Aorta (tissue), 5 donors: ENCODE measurements around the gene EHD4. TPM values are rescaled to one million over a fixed set of nuclear protein-coding genes. Genes with fewer than 3 reads are reported as not detected.

Source experiments
- ATAC-seq: fragments of 200-7000 bp; cut with Tn5 transposase; one replicate; pipeline ENCODE4 v1.9.1; 2022; ENCODE audit warnings: moderate library complexity; ENCODE audit not compliant: low FRiP score
- DNase-seq, 2 donors: peaks; one replicate each; pipeline ENCODE4 v3.0.0-alpha.2; 2020
- H3K27ac ChIP-seq, 2 donors: one replicate each; pipeline ENCODE4 v1.5.1; 2013; ENCODE audit warnings: low read length in 2 of 2, mild to moderate bottlenecking in 2 of 2, moderate library complexity in 2 of 2, control low read depth in 1 of 2, inconsistent platforms in 1 of 2, low read depth in 1 of 2
- H3K27me3 ChIP-seq, 2 donors: one replicate each; pipeline ENCODE4 v1.6.1; 2013; ENCODE audit warnings: control low read depth in 1 of 2, low read length in 1 of 2, mild to moderate bottlenecking in 1 of 2, moderate library complexity in 1 of 2; ENCODE audit not compliant: insufficient read depth in 2 of 2, control insufficient read depth in 1 of 2
- H3K36me3 ChIP-seq, 2 donors: one replicate each; pipeline ENCODE4 v1.6.1; 2013; ENCODE audit warnings: control low read depth in 1 of 2, low read length in 1 of 2, mild to moderate bottlenecking in 1 of 2; ENCODE audit not compliant: insufficient read depth in 2 of 2, control insufficient read depth in 1 of 2
- H3K4me1 ChIP-seq, 2 donors: one replicate each; pipeline ENCODE4 v1.6.1; 2013; ENCODE audit warnings: low read length in 2 of 2, control low read depth in 1 of 2, mild to moderate bottlenecking in 1 of 2, moderate library complexity in 1 of 2; ENCODE audit not compliant: insufficient read depth in 2 of 2, control insufficient read depth in 1 of 2
- H3K4me3 ChIP-seq, 2 donors: one replicate each; pipeline ENCODE4 v1.5.1; 2013; ENCODE audit warnings: low read length in 2 of 2, control low read depth in 1 of 2, mild to moderate bottlenecking in 1 of 2
- H3K9me3 ChIP-seq: one replicate; pipeline ENCODE4 v1.6.1; 2013; ENCODE audit warnings: mild to moderate bottlenecking, low read length; ENCODE audit not compliant: control insufficient read depth
- WGBS, 2 donors: extraction: QIAGEN DNeasy Blood & Tissue Kit; methylation state at CpG; one replicate each; pipeline ENCODE4 v1.1.7; 2013; 5-methylcytosine and 5-hydroxymethylcytosine counted together
- intact Hi-C, 2 donors: fragments of 100-400 bp; cut with DNase I; formaldehyde crosslinking; loops; one replicate each; pipeline versions ENCODE4 v1.14.2 to v1.15.0; 2022
- polyA plus RNA-seq, 2 donors: library from polyadenylated mRNA; stranded (reverse); fragments of 200-250 nt; gene quantifications; one replicate each; pipeline ENCODE4 v1.2.3, GENCODE V29; 2013
- total RNA-seq, 2 donors: library from RNA; stranded (reverse); fragmentation: NEBNext Ultra II Directional; extraction: Animal tissue kit (Norgen Biotek cat#: 25700); gene quantifications; one replicate each; pipeline ENCODE4 v1.2.1, GENCODE V29; 2021
- donor health status: healthy with polysubstance abuse.
- donor health status: Bipolar disorder and iron deficiency.
- donor health status: DM: no; HTN: no; CAD: no.
- donor health status: DM: no; HTN: no; CAD: no.
- donor health status: DM: yes; HTN: yes; CAD: no.

Gene EHD4
- total and polyA plus RNA-seq, 4 donors, result 11.4 to 56.6 (median 30.0) TPM

DNA sequence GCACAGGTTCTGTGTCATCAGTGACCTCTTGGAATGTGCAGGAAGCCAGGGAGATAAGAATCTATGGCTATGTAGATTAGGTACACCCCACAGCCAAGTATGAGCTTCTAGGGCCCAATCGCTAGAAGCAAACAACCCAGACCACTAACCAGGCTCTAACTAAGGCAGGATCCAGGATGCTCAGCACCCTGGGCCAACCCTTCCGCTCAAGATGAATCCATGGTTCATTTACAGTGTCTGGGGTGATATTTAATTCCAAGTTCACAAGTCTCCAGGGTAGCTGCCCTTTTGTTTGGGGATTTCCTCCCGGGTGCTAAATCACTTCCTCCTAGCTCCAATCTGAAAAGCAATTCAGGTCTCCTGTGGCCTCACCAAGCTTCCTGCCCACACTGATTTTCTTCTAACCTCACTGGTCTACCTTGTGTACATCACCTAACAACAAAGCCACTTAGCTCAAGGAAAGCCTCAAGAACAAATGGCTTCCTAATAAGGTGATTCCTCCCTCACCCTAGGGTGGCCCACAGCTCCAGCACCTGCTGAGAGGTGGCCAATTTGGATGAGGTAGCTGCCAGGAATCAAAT, 2.4 kb downstream of the EHD4 start:
- ATAC-seq, result no peak
- Histone ChIP-seq H3K4me3 (no peak overlapping the region), H3K4me1 (peaks cover 0 to 7% of the 10 kb centered on the region in 2 donors), H3K27ac (peak overlapping the region; percentile 12 to 44), H3K27me3 (no peaks in the 10 kb centered on the region), H3K9me3 (no peaks in the 10 kb centered on the region), H3K36me3 (no peaks in the 10 kb centered on the region)
- intact Hi-C loops, result loop anchor here (5.0 to 10.0 kb wide), 2 partner anchors 38 to 135 kb away; partner anchors contain the start of gene PLA2G4B (in 1 of the 2)
- DNase-seq, result peak in 1 of 2 donors; percentile 33
- 66 to 67% methylated on average over 3 of the region's 3 CpGs for WGBS, 2 donors

- no peak overlapping the region for H3K27ac ChIP-seq
These were observed 3.7 kb downstream of the EHD4 start for GRCh38 chr15:41968701-41969100.

GRCh38 chr15:41967506-41968206, 4.7 kb downstream of the EHD4 start:
- Histone ChIP-seq H3K36me3 (no peaks in the 10 kb centered on the region), H3K4me1 (peaks cover 0 to 7% of the 10 kb centered on the region in 2 donors), H3K27me3 (no peaks in the 10 kb centered on the region), H3K27ac (peak overlapping the region; percentile 52 to 92), H3K4me3 (no peak overlapping the region), H3K9me3 (no peaks in the 10 kb centered on the region)
- 14 to 23% methylated on average over 4 of the region's 4 CpGs for WGBS, 2 donors
- ATAC-seq, result no peak
- intact Hi-C loops, result loop anchor here (5.0 kb wide), 1 partner anchor 35 kb away; no protein-coding TSS in a partner anchor
- DNase-seq, result peak; percentile 44 to 70

More at GRCh38 chr15:41968701-41969100, 3.7 kb downstream of the EHD4 start:
- 60 to 66% methylated on average over 4 of the region's 4 CpGs for WGBS, 2 donors
- intact Hi-C loops, result loop anchor here (5.0 kb wide), 1 partner anchor 36 kb away; no protein-coding TSS in a partner anchor
- no peak overlapping the region for H3K4me3 ChIP-seq
- ATAC-seq (no peak), DNase-seq (no peak)
- H3K36me3 ChIP-seq, result no peaks in the 10 kb centered on the region
- no peaks in the 10 kb centered on the region for H3K27me3 ChIP-seq
- no peaks in the 10 kb centered on the region for H3K9me3 ChIP-seq
- peaks cover 0 to 7% of the 10 kb centered on the region in 2 donors for H3K4me1 ChIP-seq

GRCh38 chr15:41966920-41967465, 5.4 kb downstream of the EHD4 start:
- peaks cover 0 to 7% of the 10 kb centered on the region in 2 donors for H3K4me1 ChIP-seq
- H3K9me3 ChIP-seq, result no peaks in the 10 kb centered on the region
- 91 to 96% methylated on average over 3 of the region's 3 CpGs for WGBS, 2 donors
- DNase-seq (peak; percentile 40 to 42), ATAC-seq (no peak)
- H3K27me3 ChIP-seq, result no peaks in the 10 kb centered on the region
- intact Hi-C loops, result loop anchor here (5.0 kb wide), 1 partner anchor 35 kb away; no protein-coding TSS in a partner anchor
- no peaks in the 10 kb centered on the region for H3K36me3 ChIP-seq
- no peak overlapping the region for H3K4me3 ChIP-seq
- peak overlapping the region; percentile 28 to 52 for H3K27ac ChIP-seq

DNA sequence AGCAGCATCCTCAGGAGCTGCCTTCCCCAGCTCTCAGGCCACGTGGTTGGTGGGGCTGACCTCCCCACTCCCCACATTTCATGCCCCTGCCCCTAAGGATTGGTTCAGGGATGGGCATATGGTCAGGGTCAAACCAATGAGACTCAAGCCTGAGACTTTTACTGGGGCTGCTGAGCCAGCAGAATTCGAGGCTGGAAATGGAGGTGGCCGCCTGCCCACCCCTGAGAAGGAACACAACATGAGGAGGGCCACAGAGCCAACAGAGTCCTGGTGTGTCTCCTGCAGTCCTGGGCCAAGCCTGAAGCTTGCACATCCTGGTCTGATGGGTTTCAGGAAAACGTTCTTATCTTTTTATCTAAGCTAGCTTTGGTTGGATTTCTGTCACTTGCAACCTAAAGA, 5.9 kb downstream of the EHD4 start:
- no peak overlapping the region for H3K4me3 ChIP-seq
- H3K27me3 ChIP-seq, result no peaks in the 10 kb centered on the region
- H3K9me3 ChIP-seq, result no peaks in the 10 kb centered on the region
- intact Hi-C loops, result loop anchor here (5.0 kb wide), 1 partner anchor 34 kb away; no protein-coding TSS in a partner anchor
- no peaks in the 10 kb centered on the region for H3K36me3 ChIP-seq
- peaks cover 0 to 7% of the 10 kb centered on the region in 2 donors for H3K4me1 ChIP-seq
- DNase-seq (peak in 1 of 2 donors; percentile 33), ATAC-seq (no peak)
- WGBS, 2 donors, result 50 to 57% methylated on average over 4 of the region's 4 CpGs
- H3K27ac ChIP-seq, result peak overlapping the region in 1 of 2 donors; percentile 14

DNA sequence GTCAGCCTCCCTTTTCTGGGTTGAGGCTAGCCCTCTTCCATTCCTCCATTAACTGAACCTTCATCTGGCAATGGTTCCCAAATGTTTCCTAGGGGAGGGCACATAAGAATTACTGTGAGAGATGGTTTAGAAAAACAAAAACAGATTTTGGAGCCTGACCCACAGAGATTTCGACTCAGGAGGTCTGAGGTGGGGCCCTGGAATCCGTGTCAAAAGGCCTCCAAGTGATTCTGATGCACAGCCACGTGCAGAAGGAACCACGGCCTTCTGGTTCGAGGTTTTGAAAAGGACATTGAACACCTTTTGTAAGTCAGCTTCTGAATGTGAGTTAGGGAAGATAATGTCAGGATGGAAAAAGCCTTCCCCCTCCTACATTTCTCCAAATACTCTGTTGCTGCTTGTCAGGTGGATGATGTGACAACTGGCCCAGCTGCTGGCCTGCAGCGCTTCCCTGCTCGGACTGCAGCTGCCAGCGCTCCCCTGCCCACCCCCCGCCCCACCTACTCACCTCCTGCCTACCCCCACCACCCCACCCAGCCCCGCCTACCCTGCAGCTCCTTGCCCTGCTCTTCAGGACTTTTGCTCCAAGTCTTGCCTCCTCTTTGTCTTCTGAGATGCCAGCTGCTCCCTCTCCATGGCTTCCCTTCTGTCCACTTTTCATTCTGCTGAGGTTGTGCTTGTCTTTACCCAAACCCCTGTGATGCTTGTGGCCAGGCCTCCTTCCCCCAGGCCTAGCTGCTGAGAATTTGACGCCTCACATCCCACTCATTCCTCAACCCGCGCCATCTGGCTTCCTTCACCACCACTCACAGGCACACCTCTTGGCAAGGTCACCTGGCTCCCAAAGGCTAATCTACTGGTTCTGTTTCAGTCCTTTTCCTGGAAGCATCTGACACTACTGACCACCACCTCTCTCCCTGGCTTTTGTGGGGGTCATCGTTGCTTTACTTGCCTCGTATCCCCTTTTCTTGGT, 6.6 kb downstream of the EHD4 start:
- peak overlapping the region in 1 of 2 donors; percentile 14 for H3K27ac ChIP-seq
- intact Hi-C loops, result loop anchor here (5.0 kb wide), 1 partner anchor 33 kb away; no protein-coding TSS in a partner anchor
- no peak for ATAC-seq

DNA sequence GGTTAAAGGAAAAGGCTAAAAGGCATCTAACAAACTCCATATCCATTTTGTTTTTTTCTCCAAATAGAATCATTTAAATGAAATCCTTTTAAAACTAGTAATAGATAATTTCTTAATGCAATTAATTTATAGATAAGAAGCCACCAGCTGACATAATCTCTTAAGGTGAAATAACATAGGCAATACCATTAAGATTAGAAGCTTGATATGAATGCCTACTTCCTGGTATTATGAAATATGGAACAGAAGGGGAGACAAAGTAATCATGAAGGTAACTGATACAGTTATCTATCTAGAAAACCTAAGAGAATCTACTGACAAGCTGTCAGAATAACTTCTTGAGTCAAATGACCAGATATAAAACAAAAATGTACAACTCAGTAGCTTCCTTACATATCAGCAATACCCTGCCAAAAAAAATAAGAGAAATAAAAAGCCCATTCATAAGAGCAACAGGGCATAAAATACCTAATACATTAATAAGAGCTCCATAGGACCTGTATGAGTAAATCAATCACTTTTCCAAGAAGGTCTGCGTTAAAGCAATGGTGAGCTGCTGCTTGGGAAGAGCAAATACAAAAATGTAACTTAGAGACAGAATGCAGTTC, 10.7 kb downstream of the EHD4 start:
- no peak overlapping the region for H3K27ac ChIP-seq
- DNase-seq, result no peak

More for the DNA sequence above, 6.6 kb downstream of the EHD4 start:
- Histone ChIP-seq H3K4me1 (peaks cover 0 to 7% of the 10 kb centered on the region in 2 donors), H3K36me3 (no peaks in the 10 kb centered on the region), H3K27me3 (no peaks in the 10 kb centered on the region), H3K4me3 (no peak overlapping the region), H3K9me3 (no peaks in the 10 kb centered on the region)
- 66 to 69% methylated on average over 15 of the region's 15 CpGs for WGBS, 2 donors
- peak; percentile 46 to 67 for DNase-seq

More for the DNA sequence above, 10.7 kb downstream of the EHD4 start:
- Histone ChIP-seq H3K36me3 (no peaks in the 10 kb centered on the region), H3K4me3 (no peak overlapping the region), H3K9me3 (no peaks in the 10 kb centered on the region), H3K4me1 (peaks cover 0 to 8% of the 10 kb centered on the region in 2 donors), H3K27me3 (no peaks in the 10 kb centered on the region)
- intact Hi-C loops, result no loop called here
- ATAC-seq, result no peak
- WGBS, 2 donors, result 82 to 83% methylated on average over 1 of the region's 1 CpG
